Activated B cell treated with CpG ODN at 0.5 μM for 24 hours (primary cell): Measurements from ENCODE around the gene MICAL3. TPM values are rescaled to one million over a fixed set of nuclear protein-coding genes. Genes with fewer than 3 reads are reported as not detected.

ENCODE experiments used
- ATAC-seq: fragments of 200-7000 bp; cut with Tn5 transposase; one replicate; pipeline ENCODE4 v1.10.0; 2021; ENCODE audit warnings: low read depth, mild to moderate bottlenecking, moderate library complexity
- CTCF ChIA-PET: fragments of 350-600 bp; sonication (Branson Sonifier 250); formaldehyde crosslinking; loops from one replicate; lab custom pipeline; 2021; ENCODE audit warnings: antibody characterized with exemption; lab: Charles Lee
- POLR2A ChIA-PET: fragments of 350-600 bp; sonication (Branson Sonifier 250); formaldehyde crosslinking; loops from one replicate; lab custom pipeline; 2021; ENCODE audit warnings: antibody characterized with exemption; lab: Charles Lee
- DNase-seq: peaks from one replicate; pipeline ENCODE4 v3.0.0; 2022
- H3K27ac Mint-ChIP-seq: one replicate; pipeline ENCODE4 v1.8.0; 2020; ENCODE audit warnings: mixed read lengths
- H3K27me3 Mint-ChIP-seq: one replicate; pipeline ENCODE4 v1.8.0; 2021; ENCODE audit warnings: mixed read lengths
- H3K36me3 Mint-ChIP-seq: one replicate; pipeline ENCODE4 v1.8.0; 2021; ENCODE audit warnings: low read depth, mixed read lengths
- H3K4me1 Mint-ChIP-seq: one replicate; pipeline ENCODE4 v1.8.0; 2021; ENCODE audit warnings: mixed read lengths
- H3K4me3 Mint-ChIP-seq: one replicate; pipeline ENCODE4 v1.8.0; 2020; ENCODE audit warnings: mild to moderate bottlenecking, mixed read lengths
- H3K9me3 Mint-ChIP-seq: one replicate; pipeline ENCODE4 v1.8.0; 2020; ENCODE audit warnings: mixed read lengths
- intact Hi-C: fragments of 100-400 bp; cut with micrococcal nuclease; formaldehyde crosslinking; loops from one replicate; pipeline ENCODE4 v1.15.1; 2024
- total RNA-seq: library from RNA; stranded (reverse); gene quantifications from 2 replicates; pipeline ENCODE4 v1.2.3, GENCODE V29; 2022
- TF ChIP-seq, protein P1 (sequence below): fragments of 200-600 bp; IDR thresholded peaks from one replicate; pipeline ENCODE4 v1.8.0; 2022; ENCODE audit warnings: antibody characterized with exemption, mild to moderate bottlenecking

MICAL3 gene
- total RNA-seq, 1 donor from 2014 or later: 257 TPM

DNA sequence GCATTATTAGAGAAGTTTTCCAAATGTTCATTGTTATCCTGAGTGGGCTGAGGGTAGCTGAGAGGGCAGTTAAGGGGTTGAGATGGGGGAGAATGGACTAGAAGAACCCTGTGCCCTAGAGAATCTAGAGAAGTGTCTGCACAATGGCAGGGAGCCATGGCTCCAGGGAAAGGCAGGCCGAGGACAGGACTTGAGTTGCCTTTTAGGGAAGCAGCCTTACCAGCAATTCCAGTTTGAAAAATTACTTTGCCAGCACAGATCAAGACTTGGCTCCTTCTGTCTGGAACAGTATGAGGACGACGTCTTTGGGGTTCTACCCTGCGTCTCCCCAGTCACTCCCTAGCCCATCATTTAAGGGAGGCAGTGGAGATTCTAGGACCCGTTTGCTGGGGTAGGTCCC is 25.7 kb upstream of the MICAL3 start:
- TF ChIP-seq, protein P1, sequence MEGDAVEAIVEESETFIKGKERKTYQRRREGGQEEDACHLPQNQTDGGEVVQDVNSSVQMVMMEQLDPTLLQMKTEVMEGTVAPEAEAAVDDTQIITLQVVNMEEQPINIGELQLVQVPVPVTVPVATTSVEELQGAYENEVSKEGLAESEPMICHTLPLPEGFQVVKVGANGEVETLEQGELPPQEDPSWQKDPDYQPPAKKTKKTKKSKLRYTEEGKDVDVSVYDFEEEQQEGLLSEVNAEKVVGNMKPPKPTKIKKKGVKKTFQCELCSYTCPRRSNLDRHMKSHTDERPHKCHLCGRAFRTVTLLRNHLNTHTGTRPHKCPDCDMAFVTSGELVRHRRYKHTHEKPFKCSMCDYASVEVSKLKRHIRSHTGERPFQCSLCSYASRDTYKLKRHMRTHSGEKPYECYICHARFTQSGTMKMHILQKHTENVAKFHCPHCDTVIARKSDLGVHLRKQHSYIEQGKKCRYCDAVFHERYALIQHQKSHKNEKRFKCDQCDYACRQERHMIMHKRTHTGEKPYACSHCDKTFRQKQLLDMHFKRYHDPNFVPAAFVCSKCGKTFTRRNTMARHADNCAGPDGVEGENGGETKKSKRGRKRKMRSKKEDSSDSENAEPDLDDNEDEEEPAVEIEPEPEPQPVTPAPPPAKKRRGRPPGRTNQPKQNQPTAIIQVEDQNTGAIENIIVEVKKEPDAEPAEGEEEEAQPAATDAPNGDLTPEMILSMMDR: no peak

DNA sequence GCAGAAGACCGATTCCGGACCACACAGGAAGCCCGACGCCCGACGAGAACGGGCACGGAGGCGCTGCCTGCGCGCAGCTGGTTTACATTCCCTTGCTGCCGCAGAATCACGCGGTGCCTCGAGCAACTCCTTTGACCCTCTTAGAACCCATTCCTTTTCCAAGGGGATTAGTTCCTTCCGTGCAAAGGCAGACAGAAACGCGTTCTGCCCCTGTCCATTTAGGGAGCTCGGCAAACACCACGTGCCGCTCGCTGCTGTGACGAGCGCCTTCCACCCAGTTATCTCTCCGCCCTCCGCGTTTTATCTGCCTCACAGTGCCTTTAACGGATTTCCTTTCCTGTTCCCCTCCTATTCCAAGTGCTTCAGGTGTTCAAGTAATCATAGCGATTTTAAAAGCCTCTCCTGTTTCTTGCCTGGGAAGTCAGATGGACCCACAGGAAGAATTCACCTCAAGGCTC is 24.1 kb upstream of the MICAL3 start:
- DNase-seq (no peak), ATAC-seq (no peak)
- Mint-ChIP-seq H3K4me3 (no peak overlapping the region), H3K27me3 (no peaks in the 10 kb centered on the region), H3K27ac (no peak overlapping the region), H3K9me3 (no peaks in the 10 kb centered on the region), H3K4me1 (peaks cover 2% of the 10 kb centered on the region), H3K36me3 (no peaks in the 10 kb centered on the region)
- CTCF ChIA-PET: interaction anchor here (1.2 kb wide), 1 partner anchor 15 kb away, joined by 3 read pairs; no protein-coding TSS in a partner anchor
- intact Hi-C loops: no loop called here
- POLR2A ChIA-PET: interaction anchor here (0.6 to 1.6 kb wide), 3 partner anchors 8 to 288 kb away, joined by 3 to 9 read pairs (median 7); no protein-coding TSS in a partner anchor
- TF ChIP-seq, protein P1: no peak

More for the DNA sequence above, 25.7 kb upstream of the MICAL3 start:
- H3K4me1 Mint-ChIP-seq: peaks cover 2% of the 10 kb centered on the region
- ATAC-seq (no peak), DNase-seq (no peak)
- no peaks in the 10 kb centered on the region for H3K9me3 Mint-ChIP-seq
- intact Hi-C loops: no loop called here
- CTCF ChIA-PET: no interaction called here
- H3K36me3 Mint-ChIP-seq: no peaks in the 10 kb centered on the region
- no peak overlapping the region for H3K4me3 Mint-ChIP-seq
- no peak overlapping the region for H3K27ac Mint-ChIP-seq
- no peaks in the 10 kb centered on the region for H3K27me3 Mint-ChIP-seq
- POLR2A ChIA-PET: interaction anchor here (1.2 kb wide), 1 partner anchor 15 kb away, joined by 3 read pairs; no protein-coding TSS in a partner anchor

DNA sequence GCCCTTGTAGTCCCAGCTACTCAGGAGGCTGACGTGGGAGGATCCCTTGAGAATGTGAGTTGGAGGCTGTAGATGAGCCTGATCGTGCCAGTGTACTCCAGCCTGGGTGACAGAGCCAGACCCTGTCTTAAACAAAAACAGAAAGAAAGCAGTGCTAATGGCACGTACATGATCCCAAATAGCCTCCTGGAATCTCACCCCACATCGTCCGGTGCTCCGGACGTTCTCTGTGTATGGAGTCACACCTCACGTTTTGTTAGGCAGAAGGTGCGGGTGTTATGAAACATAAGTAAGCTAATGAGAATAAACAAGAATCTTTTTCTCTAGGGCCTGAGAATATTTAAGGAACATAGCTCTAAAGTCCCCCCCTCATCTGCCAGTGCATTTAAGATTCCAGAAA is 23.7 kb upstream of the MICAL3 start:
- POLR2A ChIA-PET: interaction anchor here (0.6 to 1.6 kb wide), 2 partner anchors 9 to 28 kb away, joined by 7 to 9 read pairs; no protein-coding TSS in a partner anchor
- H3K4me3 Mint-ChIP-seq: no peak overlapping the region
- TF ChIP-seq, protein P1: no peak
- DNase-seq (no peak), ATAC-seq (no peak)
- H3K4me1 Mint-ChIP-seq: peaks cover 2% of the 10 kb centered on the region
- H3K27me3 Mint-ChIP-seq: no peaks in the 10 kb centered on the region
- H3K36me3 Mint-ChIP-seq: no peaks in the 10 kb centered on the region
- H3K27ac Mint-ChIP-seq: no peak overlapping the region
- CTCF ChIA-PET: interaction anchor here (1.2 kb wide), 1 partner anchor 15 kb away, joined by 3 read pairs; no protein-coding TSS in a partner anchor
- intact Hi-C loops: no loop called here
- no peaks in the 10 kb centered on the region for H3K9me3 Mint-ChIP-seq

DNA sequence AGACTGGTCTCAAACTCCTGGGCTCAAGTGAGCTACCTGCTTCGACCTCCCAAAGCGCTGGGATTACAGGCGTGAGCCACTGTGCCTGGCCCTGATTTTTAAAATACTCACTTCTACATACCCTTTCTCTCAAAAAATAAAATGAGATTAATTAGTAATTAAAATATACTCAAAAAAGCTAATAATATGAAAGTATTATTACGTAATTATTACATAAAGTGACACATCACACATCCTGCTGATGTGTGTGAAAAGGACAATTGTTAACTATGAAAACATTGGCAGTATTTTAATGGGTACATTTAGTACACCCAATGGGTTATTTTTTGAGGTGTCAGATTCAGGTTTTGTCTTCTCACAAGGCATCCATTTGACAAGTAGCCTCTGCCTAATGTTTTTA is 21.4 kb upstream of the MICAL3 start:
- CTCF ChIA-PET: interaction anchor here (3.0 kb wide), 1 partner anchor 30 kb away, joined by 8 read pairs; no protein-coding TSS in a partner anchor
- no peaks in the 10 kb centered on the region for H3K36me3 Mint-ChIP-seq
- H3K9me3 Mint-ChIP-seq: no peaks in the 10 kb centered on the region
- intact Hi-C loops: no loop called here
- H3K27ac Mint-ChIP-seq: no peak overlapping the region
- DNase-seq (no peak), ATAC-seq (no peak)
- TF ChIP-seq, protein P1: no peak
- H3K27me3 Mint-ChIP-seq: no peaks in the 10 kb centered on the region
- POLR2A ChIA-PET: no interaction called here
- H3K4me3 Mint-ChIP-seq: no peak overlapping the region
- peaks cover 2% of the 10 kb centered on the region for H3K4me1 Mint-ChIP-seq

DNA sequence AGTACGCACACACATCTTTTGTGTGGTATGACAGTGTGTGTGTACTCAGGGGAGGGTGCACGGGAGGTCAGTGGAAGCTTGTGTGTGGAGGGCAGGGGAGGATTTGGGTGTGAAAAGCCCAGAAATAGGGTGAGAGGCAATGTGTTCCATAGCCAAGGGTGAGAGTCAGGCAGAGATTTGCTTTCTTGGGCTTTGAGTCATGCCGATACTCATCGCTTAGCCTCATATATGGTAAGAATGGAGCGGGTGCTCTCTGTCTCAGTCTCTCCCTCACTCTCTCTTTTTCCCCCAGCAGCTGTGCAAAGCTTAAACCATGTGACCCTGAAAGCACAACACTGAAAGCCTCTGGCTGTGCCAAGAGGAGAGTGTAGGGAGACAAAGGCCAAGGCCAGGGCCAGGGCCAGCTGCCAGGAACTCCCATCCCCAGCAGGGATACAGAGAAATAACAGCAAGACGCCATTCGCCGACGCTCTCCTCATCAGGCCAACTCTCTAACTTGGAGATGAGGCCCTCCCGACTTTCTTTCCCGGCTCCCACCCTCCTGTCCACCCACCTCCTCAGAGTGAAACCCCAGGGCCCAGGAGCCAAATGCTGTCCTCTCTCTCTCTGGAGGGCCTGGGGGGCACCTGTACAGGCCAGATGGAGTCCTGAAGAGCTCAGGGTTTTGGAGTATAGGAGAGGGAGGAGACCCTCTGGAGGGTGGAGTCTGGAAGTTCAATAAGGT is 20.3 kb upstream of the MICAL3 start:
- H3K4me3 Mint-ChIP-seq: no peak overlapping the region
- intact Hi-C loops: no loop called here
- CTCF ChIA-PET: interaction anchor here (3.0 kb wide), 1 partner anchor 31 kb away, joined by 8 read pairs; no protein-coding TSS in a partner anchor
- DNase-seq (no peak), ATAC-seq (no peak)
- no peaks in the 10 kb centered on the region for H3K36me3 Mint-ChIP-seq
- POLR2A ChIA-PET: no interaction called here
- no peak overlapping the region for H3K27ac Mint-ChIP-seq
- peaks cover 2% of the 10 kb centered on the region for H3K4me1 Mint-ChIP-seq
- H3K9me3 Mint-ChIP-seq: no peaks in the 10 kb centered on the region
- no peaks in the 10 kb centered on the region for H3K27me3 Mint-ChIP-seq
- TF ChIP-seq, protein P1: no peak
